Stimulated activated CD4-positive, alpha-beta T cell treated with anti-CD3 and anti-CD28 coated beads, Interleukin-1b, Interleukin-23, amount 100 ng/mL, for 4 hours (primary cell): ENCODE data around the gene ICAM1.

Experiments used
- DNase-seq, 2 donors: peaks; one replicate each; pipeline ENCODE4 v3.0.0-alpha.2; 2020; ENCODE audit warnings: low read depth in 2 of 2

Gene ICAM1

GRCh38 chr19:10321417-10321797 lies 50.5 kb downstream of the ICAM1 start:
- no peak for DNase-seq

GRCh38 chr19:10321874-10322835 lies 51.2 kb downstream of the ICAM1 start:
- no peak for DNase-seq

GRCh38 chr19:10325732-10326131 lies 54.8 kb downstream of the ICAM1 start:
- no peak for DNase-seq

- DNase-seq = no peak
These were observed 56.9 kb downstream of the ICAM1 start for GRCh38 chr19:10327793-10328192.

- DNase-seq = no peak
These were observed 57.9 kb downstream of the ICAM1 start for GRCh38 chr19:10328558-10329429.

GRCh38 chr19:10329555-10329954 lies 58.6 kb downstream of the ICAM1 start:
- no peak for DNase-seq

- no peak for DNase-seq
These were observed 61.4 kb downstream of the ICAM1 start for GRCh38 chr19:10332158-10332964.

GRCh38 chr19:10332965-10333757 lies 62.2 kb downstream of the ICAM1 start, which contains the start of gene RAVER1:
Gene RAVER1, minus strand, starts transcription at chr19:10333529. Its CDS starts 22 bp downstream, at chr19:10333507.
- DNase-seq = peak; percentile 96 to 97

- DNase-seq = no peak
These were observed 63.1 kb downstream of the ICAM1 start for GRCh38 chr19:10333758-10334587.

- peak in 1 of 2 donors; percentile 35 for DNase-seq
These were observed 63.9 kb downstream of the ICAM1 start for GRCh38 chr19:10334588-10335351.

GRCh38 chr19:10335352-10335985 lies 64.5 kb downstream of the ICAM1 start:
- no peak for DNase-seq
